Measurements from ENCODE around the gene PDSS2. TPM values are rescaled to one million over a fixed set of nuclear protein-coding genes. Genes with fewer than 3 reads are reported as not detected.
"Not testable (repeated sequence)": the region's sequence is repeated elsewhere in the genome, so short reads cannot be mapped to it uniquely, and the experiment has no call there.

Gene PDSS2
- total and polyA plus RNA-seq, 3 donors from 2014 or later: 15.1 to 19.4 (median 17.0) TPM

- no peaks in the 10 kb centered on the region for H3K36me3 ChIP-seq (ENCODE audit: low read depth, missing control alignments)
- 75 to 79% methylated on average over 3 of the region's 3 CpGs for WGBS, 2 donors
- H3K27me3 ChIP-seq: no peaks in the 10 kb centered on the region
- no peaks in the 10 kb centered on the region for H3K9me3 ChIP-seq
- intact Hi-C loops (cut with DNase I; ENCODE audit: low total_unique reads): no loop called here
- no peak overlapping the region for H3K4me3 ChIP-seq
- TF ChIP-seq CTCF (IDR thresholded peaks at IDR 0.05) (no peak), POLR2A (IDR thresholded peaks at IDR 0.05) (no peak)
- H3K27ac ChIP-seq: no peak overlapping the region
- H3K4me1 ChIP-seq: no peaks in the 10 kb centered on the region
- DNase-seq: no peak
Observed at GRCh38 chr6:107140581-107140980, 318.8 kb downstream of the PDSS2 start.

GRCh38 chr6:107136324-107136723 is 323.0 kb downstream of the PDSS2 start:
- H3K9me3 ChIP-seq; H3K4me1 ChIP-seq; H3K4me3 ChIP-seq; intact Hi-C loops (cut with DNase I; ENCODE audit: low total_unique reads); H3K27me3 ChIP-seq; DNase-seq; H3K27ac ChIP-seq; H3K36me3 ChIP-seq (ENCODE audit: low read depth, missing control alignments): not testable (repeated sequence)
- 77 to 89% methylated on average over 3 of the region's 3 CpGs for WGBS, 2 donors

- H3K4me3 ChIP-seq; H3K36me3 ChIP-seq (ENCODE audit: low read depth, missing control alignments); intact Hi-C loops (cut with DNase I; ENCODE audit: low total_unique reads); H3K27me3 ChIP-seq; H3K9me3 ChIP-seq; H3K4me1 ChIP-seq; DNase-seq; H3K27ac ChIP-seq: not testable (repeated sequence)
- WGBS, 2 donors: 88 to 94% methylated on average over 14 of the region's 14 CpGs
Observed at GRCh38 chr6:107135048-107135680, 324.2 kb downstream of the PDSS2 start.

- no peak overlapping the region for H3K4me3 ChIP-seq
- WGBS, 2 donors: 58 to 62% methylated on average over 8 of the region's 8 CpGs
- no peaks in the 10 kb centered on the region for H3K36me3 ChIP-seq (ENCODE audit: low read depth, missing control alignments)
- DNase-seq: peak; percentile 42
- TF ChIP-seq POLR2A (IDR thresholded peaks at IDR 0.05): no peak
- peak in 2 of 3 experiments; percentile 46 to 51 for TF ChIP-seq CTCF (IDR thresholded peaks at IDR 0.05)
- no peaks in the 10 kb centered on the region for H3K27me3 ChIP-seq
- intact Hi-C loops (cut with DNase I; ENCODE audit: low total_unique reads): no loop called here
- no peak overlapping the region for H3K27ac ChIP-seq
- H3K9me3 ChIP-seq: no peaks in the 10 kb centered on the region
- no peaks in the 10 kb centered on the region for H3K4me1 ChIP-seq
Observed at GRCh38 chr6:107132330-107132954, 326.9 kb downstream of the PDSS2 start.

- no peak for DNase-seq
- no peak overlapping the region for H3K4me3 ChIP-seq
- no peaks in the 10 kb centered on the region for H3K9me3 ChIP-seq
- no peaks in the 10 kb centered on the region for H3K27me3 ChIP-seq
- no peaks in the 10 kb centered on the region for H3K36me3 ChIP-seq (ENCODE audit: low read depth, missing control alignments)
- H3K4me1 ChIP-seq: no peaks in the 10 kb centered on the region
- intact Hi-C loops (cut with DNase I; ENCODE audit: low total_unique reads): no loop called here
- TF ChIP-seq POLR2A (IDR thresholded peaks at IDR 0.05): no peak
- 55 to 64% methylated on average over 9 of the region's 9 CpGs for WGBS, 2 donors
- H3K27ac ChIP-seq: no peak overlapping the region
Observed at GRCh38 chr6:107129370-107129925, 329.9 kb downstream of the PDSS2 start.

- no peaks in the 10 kb centered on the region for H3K4me1 ChIP-seq
- H3K4me3 ChIP-seq: no peak overlapping the region
- intact Hi-C loops (cut with DNase I; ENCODE audit: low total_unique reads): no loop called here
- TF ChIP-seq CTCF (IDR thresholded peaks at IDR 0.05) (no peak), POLR2A (IDR thresholded peaks at IDR 0.05) (no peak)
- DNase-seq: no peak
- H3K9me3 ChIP-seq: no peaks in the 10 kb centered on the region
- no peaks in the 10 kb centered on the region for H3K36me3 ChIP-seq (ENCODE audit: low read depth, missing control alignments)
- H3K27ac ChIP-seq: no peak overlapping the region
- 83 to 87% methylated on average over 2 of the region's 2 CpGs for WGBS, 2 donors
- H3K27me3 ChIP-seq: no peaks in the 10 kb centered on the region
Observed at GRCh38 chr6:107128577-107128976, 330.8 kb downstream of the PDSS2 start.

All from testis (tissue), 3 donors.